GM12873 (cell line): ENCODE measurements around the gene FOSB.

Experiments used
- TF ChIP-seq, protein P1 (sequence below): IDR thresholded peaks from 2 replicates; pipeline ENCODE4 v1.5.1; 2012; ENCODE audit warnings: low read depth, mild to moderate bottlenecking, moderate library complexity, low read length, control low read depth; ENCODE audit not compliant: insufficient read depth; ENCODE audit errors: missing control alignments

FOSB gene

GRCh38 chr19:45473682-45474605 is 6.1 kb downstream of the FOSB start:
- TF ChIP-seq, protein P1, sequence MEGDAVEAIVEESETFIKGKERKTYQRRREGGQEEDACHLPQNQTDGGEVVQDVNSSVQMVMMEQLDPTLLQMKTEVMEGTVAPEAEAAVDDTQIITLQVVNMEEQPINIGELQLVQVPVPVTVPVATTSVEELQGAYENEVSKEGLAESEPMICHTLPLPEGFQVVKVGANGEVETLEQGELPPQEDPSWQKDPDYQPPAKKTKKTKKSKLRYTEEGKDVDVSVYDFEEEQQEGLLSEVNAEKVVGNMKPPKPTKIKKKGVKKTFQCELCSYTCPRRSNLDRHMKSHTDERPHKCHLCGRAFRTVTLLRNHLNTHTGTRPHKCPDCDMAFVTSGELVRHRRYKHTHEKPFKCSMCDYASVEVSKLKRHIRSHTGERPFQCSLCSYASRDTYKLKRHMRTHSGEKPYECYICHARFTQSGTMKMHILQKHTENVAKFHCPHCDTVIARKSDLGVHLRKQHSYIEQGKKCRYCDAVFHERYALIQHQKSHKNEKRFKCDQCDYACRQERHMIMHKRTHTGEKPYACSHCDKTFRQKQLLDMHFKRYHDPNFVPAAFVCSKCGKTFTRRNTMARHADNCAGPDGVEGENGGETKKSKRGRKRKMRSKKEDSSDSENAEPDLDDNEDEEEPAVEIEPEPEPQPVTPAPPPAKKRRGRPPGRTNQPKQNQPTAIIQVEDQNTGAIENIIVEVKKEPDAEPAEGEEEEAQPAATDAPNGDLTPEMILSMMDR: no peak

- TF ChIP-seq, protein P1: no peak
Measured at GRCh38 chr19:45474606-45475521, 7.1 kb downstream of the FOSB start.

GRCh38 chr19:45475537-45476291 is 7.9 kb downstream of the FOSB start:
- TF ChIP-seq, protein P1: no peak

- TF ChIP-seq, protein P1: no peak
Measured at GRCh38 chr19:45476304-45476703, 8.5 kb downstream of the FOSB start.

GRCh38 chr19:45477186-45477585 is 9.4 kb downstream of the FOSB start:
- TF ChIP-seq, protein P1: no peak

GRCh38 chr19:45477713-45478453 is 10.1 kb downstream of the FOSB start:
- TF ChIP-seq, protein P1: no peak
